Hematopoietic multipotent progenitor cell (in vitro differentiated cells): ENCODE results near the gene LRP2. TPM values are rescaled to one million over a fixed set of nuclear protein-coding genes. Genes with fewer than 3 reads are reported as not detected.
"Not testable (repeated sequence)": the region's sequence is repeated elsewhere in the genome, so short reads cannot be mapped to it uniquely, and the experiment has no call there.

ENCODE experiments used
- DNase-seq, 3 donors: peaks; one replicate each; pipeline ENCODE4 v3.0.0-alpha.2; 2011 to 2015; ENCODE audit warnings: low read depth in 2 of 3, low spot score in 2 of 3
- total RNA-seq: library from RNA; depleted of rRNA; stranded (reverse); fragments of >200 nt; gene quantifications from one replicate; pipeline ENCODE4 v1.2.3, GENCODE V29; 2012

Gene LRP2
- total RNA-seq, 1 donor = 0.27 TPM

GRCh38 chr2:169302364-169302763 is 60.0 kb downstream of the LRP2 start:
- no peak for DNase-seq

- DNase-seq = no peak
Measured at GRCh38 chr2:169301596-169302335, 60.6 kb downstream of the LRP2 start.

GRCh38 chr2:169300636-169301530 is 61.5 kb downstream of the LRP2 start:
- DNase-seq = no peak

- no peak for DNase-seq
Measured at GRCh38 chr2:169298007-169298406, 64.3 kb downstream of the LRP2 start.

- DNase-seq = no peak
Measured at GRCh38 chr2:169294001-169294675, 68.2 kb downstream of the LRP2 start.

GRCh38 chr2:169291517-169291916 is 70.8 kb downstream of the LRP2 start:
- DNase-seq = no peak

- DNase-seq = no peak
Measured at GRCh38 chr2:169290433-169290832, 71.9 kb downstream of the LRP2 start.

- no peak for DNase-seq
Measured at GRCh38 chr2:169287666-169288065, 74.7 kb downstream of the LRP2 start.

GRCh38 chr2:169286624-169287231 is 75.6 kb downstream of the LRP2 start:
- no peak for DNase-seq

- DNase-seq = no peak
Measured at GRCh38 chr2:169285531-169286235, 76.7 kb downstream of the LRP2 start.

- no peak for DNase-seq
Measured at GRCh38 chr2:169280502-169280901, 81.8 kb downstream of the LRP2 start.

- DNase-seq = peak in 2 of 3 donors; percentile 31 to 72
Measured at GRCh38 chr2:169275696-169276444, 86.5 kb downstream of the LRP2 start.

- peak in 1 of 3 donors; percentile 43 for DNase-seq
Measured at GRCh38 chr2:169272010-169272409, 90.3 kb downstream of the LRP2 start.

GRCh38 chr2:169270574-169270973 is 91.8 kb downstream of the LRP2 start:
- not testable (repeated sequence) for DNase-seq

GRCh38 chr2:169265591-169265990 is 96.7 kb downstream of the LRP2 start:
- peak in 2 of 3 donors; percentile 3 to 65 for DNase-seq

GRCh38 chr2:169260846-169261642 is 101.3 kb downstream of the LRP2 start:
- peak in 1 of 3 donors; percentile 24 for DNase-seq

- DNase-seq = no peak
Measured at GRCh38 chr2:169260246-169260645, 102.1 kb downstream of the LRP2 start.

GRCh38 chr2:169259402-169259801 is 102.9 kb downstream of the LRP2 start:
- DNase-seq = no peak
